ENCODE results near the gene TACR1.

DNA sequence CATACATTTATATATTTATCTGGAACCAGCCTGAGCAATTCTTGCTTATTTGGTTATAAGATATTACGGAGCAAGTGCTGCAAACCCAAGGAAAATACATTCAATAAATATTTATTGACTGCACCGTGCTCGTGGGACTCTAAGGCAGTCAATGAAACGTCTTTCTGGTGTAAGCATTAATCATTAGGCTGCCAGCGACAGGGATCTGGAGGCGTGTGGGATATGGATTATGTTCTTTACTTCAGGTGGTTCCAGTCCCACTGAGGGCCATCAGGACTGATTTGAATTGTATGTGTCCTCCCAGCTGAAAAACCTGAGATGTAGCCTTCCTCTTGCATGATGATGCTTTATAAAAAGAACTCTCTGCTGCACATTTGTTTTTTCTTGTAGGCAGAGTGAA, 75.4 kb downstream of the TACR1 start:
- TF ChIP-seq, protein P1, sequence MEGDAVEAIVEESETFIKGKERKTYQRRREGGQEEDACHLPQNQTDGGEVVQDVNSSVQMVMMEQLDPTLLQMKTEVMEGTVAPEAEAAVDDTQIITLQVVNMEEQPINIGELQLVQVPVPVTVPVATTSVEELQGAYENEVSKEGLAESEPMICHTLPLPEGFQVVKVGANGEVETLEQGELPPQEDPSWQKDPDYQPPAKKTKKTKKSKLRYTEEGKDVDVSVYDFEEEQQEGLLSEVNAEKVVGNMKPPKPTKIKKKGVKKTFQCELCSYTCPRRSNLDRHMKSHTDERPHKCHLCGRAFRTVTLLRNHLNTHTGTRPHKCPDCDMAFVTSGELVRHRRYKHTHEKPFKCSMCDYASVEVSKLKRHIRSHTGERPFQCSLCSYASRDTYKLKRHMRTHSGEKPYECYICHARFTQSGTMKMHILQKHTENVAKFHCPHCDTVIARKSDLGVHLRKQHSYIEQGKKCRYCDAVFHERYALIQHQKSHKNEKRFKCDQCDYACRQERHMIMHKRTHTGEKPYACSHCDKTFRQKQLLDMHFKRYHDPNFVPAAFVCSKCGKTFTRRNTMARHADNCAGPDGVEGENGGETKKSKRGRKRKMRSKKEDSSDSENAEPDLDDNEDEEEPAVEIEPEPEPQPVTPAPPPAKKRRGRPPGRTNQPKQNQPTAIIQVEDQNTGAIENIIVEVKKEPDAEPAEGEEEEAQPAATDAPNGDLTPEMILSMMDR (IDR thresholded peaks at IDR 0.05) = no peak
- TF ChIP-seq POLR2A (IDR thresholded peaks at IDR 0.05) = no peak

Measured in Peyer's patch (tissue), 4 donors.